Endometrium (tissue), 2 donors: Measurements from ENCODE around the gene MPDU1.

Experiments used
- FAIRE-seq: peaks from 2 replicates; lab custom pipeline; 2012; peaks lifted over from hg19 to GRCh38; lab: Jason Lieb, UNC
- donor health status: control.
- donor health status: control.

MPDU1 gene

DNA sequence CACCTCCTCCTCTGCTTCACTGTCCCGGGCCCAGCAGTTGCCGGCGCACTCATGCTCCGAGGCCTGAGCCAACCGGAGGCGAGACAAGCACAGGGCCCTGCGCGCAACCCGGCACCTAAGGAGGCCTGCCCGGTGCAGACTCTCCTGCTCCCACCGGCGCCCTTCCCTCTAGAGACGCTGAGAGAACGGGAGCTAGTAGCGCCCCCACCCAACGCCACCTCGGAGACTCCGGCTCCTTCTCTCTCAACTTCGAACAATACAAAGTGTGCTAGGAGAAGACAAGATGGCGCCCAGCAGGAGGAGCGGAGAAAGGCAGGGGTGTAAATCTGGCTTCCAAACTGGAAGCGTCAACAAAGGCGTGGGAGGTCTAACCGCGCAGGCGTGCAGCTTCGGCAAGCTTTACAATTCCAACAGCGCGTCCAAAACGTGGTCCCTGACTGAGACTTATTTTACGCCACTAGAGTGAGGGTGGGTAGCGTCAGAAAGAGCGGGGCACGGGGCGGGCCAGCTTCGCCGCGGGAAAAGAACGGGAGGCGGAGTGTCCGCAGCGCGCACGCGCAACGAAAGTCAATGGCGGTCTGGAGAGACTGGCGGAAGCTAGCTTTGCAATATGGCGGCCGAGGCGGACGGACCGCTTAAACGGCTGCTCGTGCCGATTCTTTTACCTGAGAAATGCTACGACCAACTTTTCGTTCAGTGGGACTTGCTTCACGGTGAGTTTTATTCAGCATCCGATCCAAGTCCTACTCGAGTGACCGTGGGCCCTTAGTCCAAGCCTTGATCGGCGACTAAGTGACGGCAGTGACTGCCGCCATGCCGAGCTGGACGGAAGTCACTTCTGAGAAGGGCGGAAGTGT lies at the start of gene MPDU1:
Gene MPDU1 (plus strand): TSS at position 600 of the 857 bp plus-strand sequence. CDS start 11 bp downstream, at position 611.
- FAIRE-seq: peak; percentile 93

DNA sequence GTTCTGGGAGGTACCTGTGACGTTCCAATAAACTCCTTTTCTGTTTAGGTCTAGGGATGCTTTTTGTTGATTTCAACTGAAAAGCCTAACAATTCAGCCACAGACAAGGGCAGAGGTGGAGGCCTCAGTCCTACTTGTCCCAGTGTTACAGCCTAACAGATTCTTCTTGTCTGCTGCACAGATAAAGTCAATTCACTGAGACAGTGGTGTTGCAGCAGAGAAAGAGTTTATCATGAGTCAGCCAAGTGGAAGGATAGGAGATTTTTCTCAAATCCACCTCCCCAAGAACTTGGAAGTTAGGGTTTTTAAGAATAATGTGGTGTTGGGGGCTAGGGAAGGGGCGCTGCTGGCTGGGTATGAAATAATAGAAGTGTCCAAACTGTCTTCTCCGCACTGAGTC lies 45.6 kb upstream of the MPDU1 start:
- no peak for FAIRE-seq

DNA sequence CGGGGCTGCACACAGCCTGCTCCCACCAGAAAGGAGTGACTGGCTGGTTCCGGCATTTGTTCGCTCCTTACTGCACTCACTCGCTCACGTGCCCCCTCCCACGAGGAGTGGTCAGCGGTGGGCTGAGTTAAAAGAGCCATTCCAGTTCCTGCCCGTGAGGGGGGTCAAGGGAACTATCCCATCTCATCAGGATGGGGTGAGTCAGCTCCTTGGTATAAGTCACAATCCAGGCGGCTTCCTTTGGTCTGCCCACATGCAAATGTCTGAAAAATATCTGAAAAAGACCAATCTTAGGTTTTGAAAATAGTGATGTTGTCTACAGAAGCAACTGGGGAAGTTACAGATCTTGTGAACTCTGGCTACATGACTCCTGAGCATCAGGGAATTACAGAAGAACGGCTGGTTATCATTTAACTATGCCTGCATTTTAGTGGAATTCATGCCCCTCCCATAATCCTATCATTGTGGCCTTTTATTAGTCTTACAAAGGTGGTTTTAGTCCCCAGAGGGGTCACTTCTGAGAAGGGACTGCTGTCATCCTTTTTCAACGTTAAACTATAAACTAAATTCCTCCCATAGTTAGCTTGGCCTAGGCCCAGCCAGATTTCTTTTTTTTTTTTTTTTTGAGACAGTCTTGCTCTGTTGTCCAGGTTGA lies 44.6 kb upstream of the MPDU1 start:
- no peak for FAIRE-seq

DNA sequence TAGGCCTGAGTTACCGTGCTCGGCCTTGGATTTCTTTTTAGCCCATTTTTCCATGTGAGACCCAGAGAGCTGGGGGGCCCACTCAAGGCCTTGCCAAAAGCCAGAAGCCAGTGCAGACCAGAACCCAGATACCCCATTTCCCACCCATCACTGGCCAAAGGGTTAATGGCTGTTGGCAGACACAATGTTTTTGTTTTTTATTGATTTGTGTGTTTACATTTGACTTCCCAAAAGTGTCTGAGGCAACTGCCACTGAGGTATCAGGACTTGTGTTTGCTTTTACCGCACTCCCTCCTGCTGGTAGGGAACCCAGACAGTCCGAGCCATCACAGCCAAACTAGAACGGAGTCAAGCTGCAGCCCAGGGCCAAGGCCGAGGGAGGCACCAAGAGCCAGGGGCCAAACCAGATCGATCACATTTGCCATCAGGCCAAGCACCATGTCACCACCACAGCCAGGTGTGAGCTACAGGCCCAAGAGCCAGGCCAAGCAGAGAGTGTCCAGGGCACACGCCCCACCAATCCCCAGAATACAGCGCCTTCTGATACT lies 42.5 kb upstream of the MPDU1 start:
- no peak for FAIRE-seq

DNA sequence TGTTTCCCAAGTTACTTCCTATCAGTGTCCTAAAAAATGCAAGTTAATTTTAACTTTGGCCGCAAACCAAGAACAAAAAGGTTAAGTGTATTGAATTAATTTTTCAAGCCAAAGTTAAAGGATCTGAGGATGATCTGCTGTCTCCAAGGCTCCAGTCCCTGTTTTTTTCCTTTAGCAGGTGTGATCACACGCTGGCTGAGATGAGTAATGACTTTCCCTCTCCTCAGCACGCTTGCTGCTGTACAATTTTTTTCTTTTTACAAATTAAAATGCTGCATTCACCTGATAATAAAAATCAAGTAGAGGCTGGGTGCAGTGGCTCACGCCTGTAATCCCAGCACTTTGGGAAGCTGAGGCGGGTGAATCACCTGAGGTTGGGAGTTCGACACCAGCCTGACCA lies 38.7 kb upstream of the MPDU1 start:
- no peak for FAIRE-seq

DNA sequence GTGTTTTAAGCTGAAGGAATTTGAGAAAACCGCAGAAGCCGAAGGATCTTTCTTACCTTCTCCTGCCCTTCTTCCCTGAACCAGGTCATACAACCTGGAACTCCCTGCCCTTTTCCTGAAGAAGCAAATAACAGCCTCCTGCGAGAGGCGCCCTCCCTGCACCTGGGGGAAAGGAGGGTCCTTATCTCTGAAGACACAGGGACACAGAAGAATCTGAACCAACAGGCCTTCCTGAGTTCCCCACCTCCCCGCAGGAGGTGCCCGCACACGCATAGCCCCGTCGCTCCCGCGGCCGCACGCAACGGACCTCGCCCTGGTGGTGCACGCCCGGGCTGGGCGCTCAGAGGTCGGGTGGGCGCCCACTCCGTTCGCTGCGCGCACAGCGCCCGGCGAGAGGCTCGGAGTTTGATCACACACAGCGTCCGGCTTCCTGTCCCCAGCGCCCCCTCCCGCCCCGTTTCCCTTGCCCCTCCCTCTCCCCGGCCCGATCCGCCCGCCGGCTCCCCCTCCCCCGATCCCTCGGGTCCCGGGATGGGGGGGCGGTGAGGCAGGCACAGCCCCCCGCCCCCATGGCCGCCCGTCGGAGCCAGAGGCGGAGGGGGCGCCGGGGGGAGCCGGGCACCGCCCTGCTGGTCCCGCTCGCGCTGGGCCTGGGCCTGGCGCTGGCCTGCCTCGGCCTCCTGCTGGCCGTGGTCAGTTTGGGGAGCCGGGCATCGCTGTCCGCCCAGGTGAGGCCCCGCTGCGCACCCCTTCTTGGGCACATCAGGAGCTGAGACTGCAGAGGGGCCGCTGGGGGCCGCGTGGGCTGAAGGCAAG lies 34.9 kb upstream of the MPDU1 start, which contains the start of gene TNFSF12:
Gene TNFSF12 (plus strand): TSS at position 474 of the 816 bp plus-strand sequence. CDS start 96 bp downstream, at position 570.
- FAIRE-seq: no peak

DNA sequence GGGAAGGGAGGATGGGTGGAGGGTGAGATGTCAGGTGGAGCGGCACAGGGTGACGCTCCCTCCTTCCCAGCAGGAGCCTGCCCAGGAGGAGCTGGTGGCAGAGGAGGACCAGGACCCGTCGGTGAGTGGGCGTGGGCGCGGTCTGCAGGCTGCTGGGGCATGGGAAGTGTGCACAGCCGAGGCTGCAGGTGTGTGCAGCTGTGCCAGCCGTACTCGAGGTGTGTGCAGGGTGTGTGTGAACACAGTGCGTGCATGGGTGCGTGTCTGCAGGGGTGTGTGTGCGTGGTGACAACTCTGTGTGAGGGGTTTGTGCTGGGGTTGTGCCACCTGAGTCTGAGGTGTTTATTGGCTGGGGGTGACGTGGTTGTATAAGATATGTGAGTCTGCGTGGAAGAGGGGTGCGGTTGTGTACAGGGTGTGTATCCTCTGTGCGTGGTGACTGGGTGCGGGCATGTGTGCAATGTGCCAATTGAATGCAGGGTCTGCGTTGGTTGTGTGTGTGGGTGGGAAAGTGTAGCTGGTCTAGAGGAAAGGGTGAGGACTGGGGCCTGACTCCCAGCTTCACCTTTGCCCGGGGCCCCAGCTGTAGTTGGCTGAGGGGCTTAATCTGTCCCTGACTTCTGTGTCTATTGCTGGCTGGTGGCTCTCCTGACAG lies 34.1 kb upstream of the MPDU1 start:
- FAIRE-seq: no peak

DNA sequence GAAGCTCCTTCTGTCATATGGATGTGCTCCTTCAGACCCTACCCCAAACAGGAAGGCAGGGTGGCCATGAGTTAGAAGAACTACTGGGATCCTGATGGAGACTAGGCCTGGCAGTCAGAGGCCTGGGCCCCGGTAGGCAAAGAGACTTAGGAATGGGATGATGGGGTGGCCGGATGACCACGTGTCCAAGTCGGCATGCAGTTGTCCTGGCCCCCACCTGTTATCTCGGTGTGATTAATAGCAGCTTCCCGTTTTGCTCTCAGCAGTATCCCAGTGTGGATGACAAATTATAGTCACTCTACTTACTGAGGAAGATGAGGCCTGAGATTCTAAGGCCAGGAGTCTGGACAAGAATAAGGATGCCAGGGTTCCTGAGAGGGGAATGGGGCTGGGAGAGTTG lies 33.3 kb upstream of the MPDU1 start:
- FAIRE-seq: no peak

DNA sequence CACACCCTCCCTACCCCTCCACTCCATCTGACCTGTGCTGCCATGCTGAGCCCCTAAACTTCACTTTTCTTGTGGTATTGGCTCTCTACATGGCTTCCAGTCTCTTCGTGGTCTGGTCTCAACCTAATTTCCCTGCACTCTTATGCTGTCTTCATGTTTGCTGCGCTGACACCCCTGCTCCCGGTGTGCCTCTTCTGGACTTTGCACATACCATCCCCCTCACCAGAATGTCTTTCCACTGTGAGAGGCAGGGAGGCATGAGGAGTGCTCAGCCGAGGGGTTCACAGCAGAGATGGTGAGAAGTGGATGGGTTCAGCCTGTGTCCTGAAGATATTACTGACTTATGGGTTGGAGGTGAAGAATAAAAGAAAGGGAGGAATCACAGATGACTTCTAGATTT lies 32.3 kb upstream of the MPDU1 start:
- FAIRE-seq: no peak

DNA sequence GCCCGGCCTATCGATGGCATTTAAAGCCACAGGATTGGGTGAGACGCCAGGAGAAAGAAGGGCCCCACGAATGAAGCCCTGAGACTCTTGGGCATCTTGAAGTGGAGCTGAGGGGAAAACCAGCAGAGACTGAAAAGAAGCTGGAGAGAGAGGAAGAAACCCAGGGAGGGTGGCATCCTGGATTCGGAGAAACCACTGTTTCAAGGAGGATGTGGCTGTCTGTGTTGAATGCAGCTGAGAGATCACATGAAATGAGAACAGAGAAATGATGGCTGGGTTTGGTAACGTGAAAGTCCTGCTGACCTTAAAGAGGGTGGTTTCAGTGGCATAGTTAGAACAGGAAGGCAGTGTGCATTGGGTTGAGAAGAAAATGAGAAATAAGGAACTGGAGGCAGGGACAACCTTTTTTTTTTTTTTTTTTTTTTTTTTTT lies 31.0 kb upstream of the MPDU1 start:
- no peak for FAIRE-seq

DNA sequence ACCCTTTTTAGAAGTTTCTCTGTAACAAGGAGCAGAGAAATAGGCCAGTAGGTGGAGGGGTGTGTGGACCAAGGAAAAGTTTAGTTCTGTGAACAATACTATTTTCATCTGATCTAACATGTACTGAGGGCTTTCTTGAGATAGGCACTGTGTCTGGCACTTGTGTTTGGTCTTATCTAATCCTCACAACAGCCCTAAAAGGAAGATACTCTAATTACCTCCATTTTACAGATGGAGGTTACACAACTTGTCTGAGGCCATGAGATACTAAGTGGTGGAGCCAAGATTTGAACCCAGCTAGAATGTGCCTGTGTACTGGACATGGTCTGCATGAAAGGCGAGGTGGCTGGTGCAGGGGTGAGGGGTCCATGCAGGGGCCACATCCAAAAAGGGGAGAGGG lies 30.3 kb upstream of the MPDU1 start:
- no peak for FAIRE-seq

DNA sequence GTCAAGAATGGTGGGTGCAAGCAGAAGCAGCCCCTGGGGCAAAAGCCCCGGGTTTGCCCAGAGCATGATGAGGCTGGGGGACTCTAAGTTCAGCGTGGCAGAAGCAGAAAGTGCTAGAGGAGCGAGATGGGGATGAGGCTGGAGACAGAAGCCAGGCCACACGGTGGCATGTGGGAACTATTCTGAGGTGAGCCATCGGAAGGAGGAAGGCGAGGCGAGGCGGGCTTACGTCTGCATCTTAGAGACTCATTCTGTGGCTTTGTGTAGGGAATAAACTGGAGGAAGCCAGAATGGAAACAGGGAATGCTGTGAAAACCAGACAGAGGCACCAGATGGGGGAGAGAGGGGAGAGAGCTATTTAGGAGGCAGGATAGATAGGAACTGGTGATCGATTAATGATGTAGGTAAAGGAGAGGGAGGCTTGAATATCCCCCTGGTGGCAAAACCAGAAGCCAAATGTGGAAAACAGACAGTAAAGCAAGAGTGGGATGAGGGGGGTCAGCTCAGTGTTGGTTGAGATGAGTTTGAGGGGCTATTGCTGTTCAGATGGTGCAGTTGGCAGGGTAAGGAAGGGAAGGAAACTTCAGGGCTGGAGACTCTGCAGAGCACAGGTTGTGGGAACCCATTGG lies 28.2 kb upstream of the MPDU1 start:
- no peak for FAIRE-seq

DNA sequence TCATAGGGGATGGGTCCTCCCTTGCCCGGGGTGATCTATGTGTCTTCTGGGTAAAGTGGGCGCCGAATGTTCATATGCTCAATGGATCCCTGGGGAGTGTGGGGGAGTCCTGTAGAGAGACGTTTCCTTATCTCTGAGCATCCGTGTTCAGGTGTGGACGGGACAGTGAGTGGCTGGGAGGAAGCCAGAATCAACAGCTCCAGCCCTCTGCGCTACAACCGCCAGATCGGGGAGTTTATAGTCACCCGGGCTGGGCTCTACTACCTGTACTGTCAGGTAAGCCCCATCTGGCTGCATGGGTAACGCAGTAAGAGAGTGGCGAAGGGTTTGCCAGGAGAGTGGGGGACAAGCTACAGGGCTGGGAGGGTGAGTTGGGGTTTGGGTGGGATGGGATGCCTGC lies 27.0 kb upstream of the MPDU1 start:
- FAIRE-seq: no peak

DNA sequence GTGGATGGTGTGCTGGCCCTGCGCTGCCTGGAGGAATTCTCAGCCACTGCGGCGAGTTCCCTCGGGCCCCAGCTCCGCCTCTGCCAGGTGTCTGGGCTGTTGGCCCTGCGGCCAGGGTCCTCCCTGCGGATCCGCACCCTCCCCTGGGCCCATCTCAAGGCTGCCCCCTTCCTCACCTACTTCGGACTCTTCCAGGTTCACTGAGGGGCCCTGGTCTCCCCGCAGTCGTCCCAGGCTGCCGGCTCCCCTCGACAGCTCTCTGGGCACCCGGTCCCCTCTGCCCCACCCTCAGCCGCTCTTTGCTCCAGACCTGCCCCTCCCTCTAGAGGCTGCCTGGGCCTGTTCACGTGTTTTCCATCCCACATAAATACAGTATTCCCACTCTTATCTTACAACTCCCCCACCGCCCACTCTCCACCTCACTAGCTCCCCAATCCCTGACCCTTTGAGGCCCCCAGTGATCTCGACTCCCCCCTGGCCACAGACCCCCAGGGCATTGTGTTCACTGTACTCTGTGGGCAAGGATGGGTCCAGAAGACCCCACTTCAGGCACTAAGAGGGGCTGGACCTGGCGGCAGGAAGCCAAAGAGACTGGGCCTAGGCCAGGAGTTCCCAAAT lies 26.4 kb upstream of the MPDU1 start:
- FAIRE-seq: no peak

DNA sequence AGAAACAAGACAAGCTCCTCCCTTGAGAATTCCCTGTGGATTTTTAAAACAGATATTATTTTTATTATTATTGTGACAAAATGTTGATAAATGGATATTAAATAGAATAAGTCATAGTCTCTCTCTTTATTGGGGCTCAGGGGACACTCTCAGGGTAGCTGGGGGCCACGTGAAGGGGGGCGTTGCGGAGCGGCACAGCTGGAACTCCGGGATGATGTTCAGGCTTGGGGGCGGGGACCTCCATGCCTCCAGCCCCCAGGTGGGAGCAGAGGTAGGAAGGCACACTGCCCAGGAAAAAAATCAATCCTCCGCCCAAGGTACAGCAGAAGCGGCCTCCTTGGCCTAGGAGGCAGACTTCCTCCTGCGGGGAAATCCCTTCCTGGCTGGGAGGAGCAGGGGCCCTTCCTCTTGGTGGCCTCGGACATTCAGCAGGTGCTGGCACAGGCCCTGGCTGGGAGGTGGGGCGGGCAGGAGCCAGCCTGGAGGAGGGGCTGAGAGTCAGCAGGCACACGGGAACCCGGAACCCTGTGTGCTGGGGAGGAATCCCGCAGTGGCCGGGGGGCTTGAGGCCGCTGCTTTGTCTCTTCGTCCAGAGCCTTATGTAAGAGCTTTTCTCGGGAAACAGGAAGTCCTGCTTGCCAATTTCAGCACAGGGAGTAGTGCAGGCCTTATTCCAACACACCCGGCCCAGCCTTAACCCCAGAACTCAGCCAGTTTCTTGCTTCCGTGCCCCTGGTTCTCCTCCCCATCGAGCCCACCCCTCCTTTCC lies 25.7 kb upstream of the MPDU1 start:
- FAIRE-seq: no peak

DNA sequence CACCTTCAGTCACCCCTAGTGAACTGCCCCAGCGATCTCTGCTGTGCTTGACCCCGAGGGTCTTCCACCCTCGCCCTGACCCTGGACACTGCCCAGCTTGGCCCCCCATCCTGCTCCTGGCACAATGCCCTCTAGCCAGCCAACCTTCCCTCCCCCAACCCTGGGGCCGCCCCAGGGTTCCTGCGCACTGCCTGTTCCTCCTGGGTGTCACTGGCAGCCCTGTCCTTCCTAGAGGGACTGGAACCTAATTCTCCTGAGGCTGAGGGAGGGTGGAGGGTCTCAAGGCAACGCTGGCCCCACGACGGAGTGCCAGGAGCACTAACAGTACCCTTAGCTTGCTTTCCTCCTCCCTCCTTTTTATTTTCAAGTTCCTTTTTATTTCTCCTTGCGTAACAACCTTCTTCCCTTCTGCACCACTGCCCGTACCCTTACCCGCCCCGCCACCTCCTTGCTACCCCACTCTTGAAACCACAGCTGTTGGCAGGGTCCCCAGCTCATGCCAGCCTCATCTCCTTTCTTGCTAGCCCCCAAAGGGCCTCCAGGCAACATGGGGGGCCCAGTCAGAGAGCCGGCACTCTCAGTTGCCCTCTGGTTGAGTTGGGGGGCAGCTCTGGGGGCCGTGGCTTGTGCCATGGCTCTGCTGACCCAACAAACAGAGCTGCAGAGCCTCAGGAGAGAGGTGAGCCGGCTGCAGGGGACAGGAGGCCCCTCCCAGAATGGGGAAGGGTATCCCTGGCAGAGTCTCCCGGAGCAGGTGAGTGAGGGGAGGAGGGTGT lies 24.9 kb upstream of the MPDU1 start, which contains the start of gene TNFSF13:
Gene TNFSF13 (plus strand): TSS at position 207 of the 776 bp plus-strand sequence. CDS start 290 bp downstream, at position 497.
- no peak for FAIRE-seq

DNA sequence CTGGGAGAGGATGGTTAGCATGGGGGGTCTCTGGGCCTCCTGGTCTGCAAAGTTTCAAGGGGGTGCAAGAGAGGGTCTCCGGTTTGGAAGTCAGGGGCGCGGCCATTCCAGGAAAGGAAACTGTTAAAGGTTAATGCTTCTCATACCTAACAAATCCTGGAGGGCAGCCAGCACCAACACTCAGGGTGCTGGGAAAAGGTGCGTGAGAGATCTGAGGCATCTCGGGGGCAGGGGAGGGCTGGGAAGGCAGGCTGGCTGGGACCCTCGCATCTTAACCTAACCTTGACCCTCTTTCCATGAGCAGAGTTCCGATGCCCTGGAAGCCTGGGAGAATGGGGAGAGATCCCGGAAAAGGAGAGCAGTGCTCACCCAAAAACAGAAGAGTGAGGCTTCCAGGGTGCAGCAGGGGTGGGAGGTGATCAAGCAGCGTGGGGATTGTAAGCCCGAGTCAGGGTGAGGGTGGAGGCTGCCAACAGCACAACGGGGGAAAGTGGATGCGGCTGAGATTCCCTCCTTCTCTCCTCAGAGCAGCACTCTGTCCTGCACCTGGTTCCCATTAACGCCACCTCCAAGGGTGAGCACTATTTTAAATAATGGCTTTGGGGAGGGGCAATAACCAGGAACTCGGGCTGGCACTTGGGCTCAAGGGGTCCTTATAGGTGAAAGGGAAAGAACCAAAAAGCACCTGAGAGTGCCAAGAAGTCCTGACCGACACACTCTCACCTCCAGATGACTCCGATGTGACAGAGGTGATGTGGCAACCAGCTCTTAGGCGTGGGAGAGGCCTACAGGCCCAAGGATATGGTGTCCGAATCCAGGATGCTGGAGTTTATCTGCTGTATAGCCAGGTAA lies 24.1 kb upstream of the MPDU1 start:
- FAIRE-seq: no peak
